GM10248 (cell line): Measurements from ENCODE around the gene GAL3ST1.
"Not testable (repeated sequence)": the region's sequence is repeated elsewhere in the genome, so short reads cannot be mapped to it uniquely, and the experiment has no call there.

Source experiments
- CTCF ChIA-PET: fragments of 300-600 bp; sonication (Branson Sonifier 250); formaldehyde crosslinking; extraction: SDS; loops from one replicate; lab custom pipeline; 2021; ENCODE audit warnings: antibody characterized with exemption; lab: Yijun Ruan, JAX
- POLR2A ChIA-PET: fragments of 350-650 bp; sonication (Branson Sonifier 250); formaldehyde crosslinking; extraction: SDS; loops from one replicate; lab custom pipeline; 2020; ENCODE audit warnings: antibody characterized with exemption; lab: Yijun Ruan, JAX
- DNase-seq: peaks from one replicate; pipeline ENCODE4 v3.0.0; 2012; ENCODE audit errors: extremely low spot score
- TF ChIP-seq, protein P1 (sequence below): IDR thresholded peaks from 2 replicates; pipeline ENCODE4 v1.5.1; 2012; ENCODE audit warnings: mild to moderate bottlenecking, low read depth; ENCODE audit errors: extremely low read depth, missing control alignments, control extremely low read depth

The GAL3ST1 gene

DNA sequence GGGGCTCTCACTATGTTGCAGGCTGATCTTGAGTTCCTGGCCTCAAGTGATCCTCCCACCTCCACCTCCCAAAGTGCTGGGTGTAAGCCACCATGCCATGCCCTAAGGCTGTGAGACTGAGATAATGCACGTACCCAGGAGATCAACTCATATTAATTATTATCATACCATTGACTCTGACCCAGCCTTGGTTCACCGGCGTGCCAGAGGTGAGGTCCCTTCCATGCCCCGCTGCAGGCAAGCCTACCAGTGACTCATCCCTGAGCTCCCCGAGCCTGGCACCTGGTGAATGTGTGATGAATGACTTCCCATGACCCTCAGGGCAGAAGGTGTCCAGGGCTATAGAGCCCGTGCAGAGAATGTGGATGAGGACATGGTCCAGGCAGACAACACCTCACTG lies 12.1 kb downstream of the GAL3ST1 start:
- POLR2A ChIA-PET = no interaction called here
- no peak for DNase-seq
- TF ChIP-seq, protein P1, sequence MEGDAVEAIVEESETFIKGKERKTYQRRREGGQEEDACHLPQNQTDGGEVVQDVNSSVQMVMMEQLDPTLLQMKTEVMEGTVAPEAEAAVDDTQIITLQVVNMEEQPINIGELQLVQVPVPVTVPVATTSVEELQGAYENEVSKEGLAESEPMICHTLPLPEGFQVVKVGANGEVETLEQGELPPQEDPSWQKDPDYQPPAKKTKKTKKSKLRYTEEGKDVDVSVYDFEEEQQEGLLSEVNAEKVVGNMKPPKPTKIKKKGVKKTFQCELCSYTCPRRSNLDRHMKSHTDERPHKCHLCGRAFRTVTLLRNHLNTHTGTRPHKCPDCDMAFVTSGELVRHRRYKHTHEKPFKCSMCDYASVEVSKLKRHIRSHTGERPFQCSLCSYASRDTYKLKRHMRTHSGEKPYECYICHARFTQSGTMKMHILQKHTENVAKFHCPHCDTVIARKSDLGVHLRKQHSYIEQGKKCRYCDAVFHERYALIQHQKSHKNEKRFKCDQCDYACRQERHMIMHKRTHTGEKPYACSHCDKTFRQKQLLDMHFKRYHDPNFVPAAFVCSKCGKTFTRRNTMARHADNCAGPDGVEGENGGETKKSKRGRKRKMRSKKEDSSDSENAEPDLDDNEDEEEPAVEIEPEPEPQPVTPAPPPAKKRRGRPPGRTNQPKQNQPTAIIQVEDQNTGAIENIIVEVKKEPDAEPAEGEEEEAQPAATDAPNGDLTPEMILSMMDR = no peak
- CTCF ChIA-PET = interaction anchor here (0.8 to 1.2 kb wide), 3 partner anchors 9 to 523 kb away, joined by 3 read pairs; no protein-coding TSS in a partner anchor

DNA sequence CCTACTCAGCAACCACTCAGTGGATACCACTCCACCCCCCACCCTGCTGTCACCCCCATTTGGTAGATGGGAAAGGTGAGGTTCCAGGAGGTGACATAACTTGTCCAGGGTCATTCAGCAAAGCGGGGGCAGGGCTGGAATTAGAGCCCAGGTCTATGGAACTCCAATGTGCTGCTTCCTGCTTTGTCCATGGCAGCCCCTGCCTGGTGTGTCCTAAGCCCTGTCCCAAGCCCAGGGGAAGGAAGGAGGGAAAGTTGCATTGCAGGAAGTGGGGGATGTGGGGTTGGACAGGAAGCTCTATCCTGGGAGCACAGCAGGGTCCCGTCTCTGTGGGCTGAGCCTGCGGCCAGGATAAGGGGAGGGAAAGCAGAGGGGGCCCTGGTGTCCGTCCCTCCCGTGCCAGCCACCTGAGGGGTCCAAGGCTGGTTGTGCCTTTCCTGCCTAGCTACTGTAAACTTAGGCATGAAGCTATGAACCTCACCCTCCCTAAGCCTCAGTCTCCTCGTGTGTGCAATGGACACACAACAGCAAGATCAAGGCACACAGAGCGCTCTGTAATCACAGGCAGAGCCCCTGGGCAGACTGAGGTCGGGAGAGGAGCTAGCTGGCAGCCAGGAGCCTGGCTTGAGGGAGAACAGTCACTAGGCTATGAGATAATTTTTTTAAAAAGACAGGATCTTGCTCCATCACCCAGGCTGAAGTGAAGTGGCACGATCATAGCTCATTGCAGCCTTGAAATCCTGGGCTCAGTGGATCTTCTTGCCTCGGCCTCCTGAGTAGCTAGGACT lies 12.9 kb downstream of the GAL3ST1 start:
- CTCF ChIA-PET = interaction anchor here (0.6 to 1.1 kb wide), 4 partner anchors 8 to 44 kb away, joined by 3 read pairs; no protein-coding TSS in a partner anchor
- POLR2A ChIA-PET = no interaction called here
- DNase-seq = no peak
- TF ChIP-seq, protein P1 = no peak

DNA sequence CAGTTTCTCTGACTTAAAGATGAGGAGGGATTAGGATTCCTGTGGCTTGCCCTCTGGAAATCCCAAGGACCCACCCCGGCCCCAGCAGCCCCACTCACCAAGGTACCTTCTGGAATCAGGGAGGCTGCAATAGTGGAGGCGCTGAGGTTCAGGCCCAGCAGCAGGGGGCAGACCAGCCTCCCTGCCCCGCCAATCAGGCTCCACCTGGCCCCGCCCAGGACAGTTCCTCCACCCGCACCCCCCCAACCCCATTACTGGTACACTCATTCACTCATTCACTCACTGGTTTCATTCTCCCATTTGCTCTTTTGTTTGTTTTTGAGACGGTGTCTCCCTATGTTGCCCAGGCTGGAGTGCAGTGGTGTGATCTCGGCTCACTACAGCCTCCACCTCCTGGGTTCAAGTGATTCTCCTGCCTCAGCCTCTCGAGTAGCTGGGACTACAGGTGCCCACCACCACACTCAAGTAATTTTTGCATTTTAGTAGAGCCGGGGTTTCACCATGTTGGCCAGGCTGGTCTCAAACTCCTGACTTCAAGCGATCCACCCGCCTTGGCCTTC lies 13.7 kb downstream of the GAL3ST1 start:
- peak; percentile 45 for DNase-seq
- CTCF ChIA-PET = interaction anchor here (0.6 to 1.1 kb wide), 2 partner anchors 40 to 45 kb away, joined by 3 read pairs; no protein-coding TSS in a partner anchor
- POLR2A ChIA-PET = not testable (repeated sequence)
- TF ChIP-seq, protein P1 = peak; percentile 3

DNA sequence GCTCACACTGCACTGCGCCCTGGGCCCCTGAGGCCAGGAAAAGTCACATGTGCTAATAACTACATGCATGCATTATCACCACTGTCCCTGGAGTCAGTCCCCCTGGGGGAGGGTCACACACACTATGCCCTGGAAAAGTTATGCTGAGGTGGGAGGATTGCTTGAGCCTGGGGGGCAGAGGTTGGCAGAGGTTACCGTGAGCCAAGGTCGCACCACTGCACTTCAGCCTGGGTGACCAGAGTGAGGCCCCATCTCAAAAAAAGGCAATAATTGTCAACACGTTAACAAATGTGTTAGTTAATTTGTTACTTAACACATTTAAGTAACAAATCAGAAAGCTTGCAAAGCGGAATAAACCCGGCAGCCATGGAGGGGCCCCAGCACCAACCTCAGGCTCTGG lies 14.6 kb downstream of the GAL3ST1 start:
- TF ChIP-seq, protein P1 = no peak
- ChIA-PET CTCF (no interaction called here), POLR2A (no interaction called here)
- no peak for DNase-seq

DNA sequence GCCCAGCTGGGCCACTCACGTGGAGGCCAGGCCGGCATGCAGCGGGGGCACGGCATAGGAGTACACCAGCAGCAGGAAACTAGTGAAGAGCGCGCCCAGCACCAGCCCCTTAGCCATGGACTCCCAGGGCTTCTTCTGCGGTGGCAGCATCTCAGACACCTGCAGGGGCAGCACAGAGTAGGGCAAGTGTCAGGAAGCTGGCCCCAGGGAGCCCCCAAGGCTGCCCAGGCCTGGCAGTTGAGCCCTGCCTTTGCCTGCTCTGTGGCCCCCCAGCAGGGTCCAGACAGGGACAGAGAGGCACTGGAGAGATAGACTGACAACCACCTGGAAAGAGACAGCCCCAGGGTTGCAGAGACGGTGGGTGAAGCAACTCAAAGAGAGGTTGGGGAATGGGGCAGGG lies 17.2 kb downstream of the GAL3ST1 start:
- POLR2A ChIA-PET = no interaction called here
- TF ChIP-seq, protein P1 = no peak
- CTCF ChIA-PET = interaction anchor here (1.5 kb wide), 1 partner anchor 113 kb away, joined by 3 read pairs; no protein-coding TSS in a partner anchor

DNA sequence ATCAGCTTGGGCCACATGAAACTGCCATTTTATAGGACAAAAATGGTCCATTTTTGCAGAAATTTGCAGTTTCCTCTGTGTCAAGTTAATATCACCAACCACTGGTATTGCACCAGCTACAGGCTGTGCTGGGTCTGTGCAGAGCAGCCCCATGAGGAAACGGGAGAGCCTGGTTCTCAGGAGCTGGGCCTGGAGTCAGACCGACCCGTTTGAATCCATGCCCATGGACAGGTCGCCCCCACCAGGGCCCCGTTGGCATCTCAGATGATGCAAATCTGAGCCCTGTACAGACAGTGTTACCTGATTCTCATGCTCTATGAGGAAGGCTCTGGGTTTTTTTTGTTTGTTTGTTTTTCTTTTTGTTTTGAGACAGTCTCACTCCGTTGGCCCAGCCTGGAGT lies 18.1 kb downstream of the GAL3ST1 start:
- CTCF ChIA-PET = no interaction called here
- POLR2A ChIA-PET = no interaction called here
- DNase-seq = no peak
- TF ChIP-seq, protein P1 = no peak

More for the DNA sequence above, 17.2 kb downstream of the GAL3ST1 start:
- no peak for DNase-seq
